H9 (cell line): ENCODE measurements around the gene CCDC40. TPM values are rescaled to one million over a fixed set of nuclear protein-coding genes. Genes with fewer than 3 reads are reported as not detected.

Experiments used
- DNase-seq: peaks from one replicate; pipeline ENCODE4 v3.0.0-alpha.2; 2017
- H2AFZ ChIP-seq: one replicate; pipeline ENCODE4 v1.6.1; 2013; ENCODE audit warnings: mild to moderate bottlenecking, low read length, control low read depth, moderate library complexity
- H2AK5ac ChIP-seq: 2 replicates; pipeline ENCODE4 v1.6.1; 2013; ENCODE audit warnings: low read length, control low read depth, mixed read lengths; ENCODE audit not compliant: insufficient read length
- H2BK120ac ChIP-seq: one replicate; pipeline ENCODE4 v1.6.1; 2013; ENCODE audit warnings: low read depth, mild to moderate bottlenecking, low read length, control low read depth, inconsistent platforms; ENCODE audit not compliant: poor library complexity, severe bottlenecking
- H2BK12ac ChIP-seq: 2 replicates; pipeline ENCODE4 v1.6.1; 2013; ENCODE audit warnings: low read length, control low read depth, mixed read lengths, low read depth; ENCODE audit not compliant: insufficient read length
- H2BK15ac ChIP-seq: 2 replicates; pipeline ENCODE4 v1.6.1; 2013; ENCODE audit warnings: low read depth, low read length, control low read depth
- H2BK20ac ChIP-seq: one replicate; pipeline ENCODE4 v1.6.1; 2013; ENCODE audit warnings: low read depth, mild to moderate bottlenecking, low read length, control low read depth, inconsistent platforms; ENCODE audit not compliant: poor library complexity, severe bottlenecking
- H2BK5ac ChIP-seq: 2 replicates; pipeline ENCODE4 v1.6.1; 2013; ENCODE audit warnings: low read length, control low read depth, mixed read lengths; ENCODE audit not compliant: insufficient read length
- H3K14ac ChIP-seq: 2 replicates; pipeline ENCODE4 v1.6.1; 2013; ENCODE audit warnings: low read length, control low read depth; ENCODE audit not compliant: insufficient read depth
- H3K18ac ChIP-seq: 2 replicates; pipeline ENCODE4 v1.6.1; 2013; ENCODE audit warnings: low read depth, mild to moderate bottlenecking, mixed read lengths, low read length, control low read depth; ENCODE audit not compliant: insufficient read length
- H3K23ac ChIP-seq: 2 replicates; pipeline ENCODE4 v1.6.1; 2013; ENCODE audit warnings: low read length, control low read depth, mixed read lengths, low read depth; ENCODE audit not compliant: insufficient read length
- H3K23me2 ChIP-seq: 2 replicates; pipeline ENCODE4 v1.6.1; 2013; ENCODE audit warnings: low read depth, mild to moderate bottlenecking, mixed read lengths, low read length, control low read depth; ENCODE audit not compliant: insufficient read length, poor library complexity, severe bottlenecking
- H3K27ac ChIP-seq: 2 replicates; pipeline ENCODE4 v1.5.1; 2013; ENCODE audit warnings: low read length, control low read depth, mixed read lengths, low read depth; ENCODE audit not compliant: insufficient read length
- H3K27me3 ChIP-seq: 2 replicates; pipeline ENCODE4 v1.6.1; 2013; ENCODE audit warnings: low read length, control low read depth, inconsistent platforms; ENCODE audit not compliant: insufficient read depth
- H3K4ac ChIP-seq: 2 replicates; pipeline ENCODE4 v1.6.1; 2013; ENCODE audit warnings: low read depth, mild to moderate bottlenecking, control low read depth, inconsistent platforms, low read length, moderate library complexity
- H3K4me1 ChIP-seq: 2 replicates; pipeline ENCODE4 v1.6.1; 2013; ENCODE audit warnings: low read length, control low read depth, inconsistent platforms; ENCODE audit not compliant: insufficient read depth
- H3K4me2 ChIP-seq: 2 replicates; pipeline ENCODE4 v1.6.1; 2013; ENCODE audit warnings: low read length, control low read depth, mixed read lengths; ENCODE audit not compliant: insufficient read length, insufficient read depth
- H3K56ac ChIP-seq: 2 replicates; pipeline ENCODE4 v1.6.1; 2013; ENCODE audit warnings: low read depth, mild to moderate bottlenecking, mixed read lengths, low read length, control low read depth; ENCODE audit not compliant: insufficient read length
- H3K79me1 ChIP-seq: 2 replicates; pipeline ENCODE4 v1.6.1; 2013; ENCODE audit warnings: low read depth, mild to moderate bottlenecking, moderate library complexity, low read length, control low read depth, inconsistent platforms; ENCODE audit not compliant: insufficient read depth, poor library complexity, severe bottlenecking
- H3K79me2 ChIP-seq: 2 replicates; pipeline ENCODE4 v1.6.1; 2013; ENCODE audit warnings: low read length, control low read depth, inconsistent platforms; ENCODE audit not compliant: insufficient read depth
- H3K9ac ChIP-seq: 2 replicates; pipeline ENCODE4 v1.6.1; 2013; ENCODE audit warnings: low read length, control low read depth, mixed read lengths; ENCODE audit not compliant: insufficient read length; ENCODE audit errors: extremely low read depth
- H3K9me3 ChIP-seq: one replicate; pipeline ENCODE4 v1.6.1; 2013; ENCODE audit warnings: low read depth, low read length, inconsistent platforms; ENCODE audit not compliant: control insufficient read depth
- H3T11ph ChIP-seq: one replicate; pipeline ENCODE4 v1.6.1; 2013; ENCODE audit warnings: mild to moderate bottlenecking, low read length, control low read depth, inconsistent platforms
- H4K20me1 ChIP-seq: one replicate; pipeline ENCODE4 v1.6.1; 2013; ENCODE audit not compliant: control insufficient read depth, insufficient read length, insufficient read depth
- H4K5ac ChIP-seq: 2 replicates; pipeline ENCODE4 v1.6.1; 2013; ENCODE audit warnings: low read depth, mild to moderate bottlenecking, mixed read lengths, low read length, control low read depth; ENCODE audit not compliant: insufficient read length
- H4K8ac ChIP-seq: replicated peaks from 2 replicates; pipeline ENCODE4 v1.6.1; 2013; ENCODE audit warnings: low read length, control low read depth, mixed read lengths, low read depth; ENCODE audit not compliant: insufficient read length
- H4K91ac ChIP-seq: 2 replicates; pipeline ENCODE4 v1.6.1; 2013; ENCODE audit warnings: low read depth, mild to moderate bottlenecking, moderate library complexity, mixed read lengths, low read length, control low read depth; ENCODE audit not compliant: insufficient read length
- H3K27ac Mint-ChIP-seq, 3 experiments: 2 replicates in 2 of 3; 3 replicates in 1 of 3; pipeline ENCODE4 v1.8.0; 2020 to 2021; ENCODE audit warnings: mixed read lengths in 3 of 3, mild to moderate bottlenecking in 1 of 3, moderate library complexity in 1 of 3
- H3K27me3 Mint-ChIP-seq: 2 replicates; pipeline ENCODE4 v1.8.0; 2021; ENCODE audit warnings: low read depth, mild to moderate bottlenecking, moderate library complexity, mixed read lengths
- H3K36me3 Mint-ChIP-seq, 3 experiments: 2 replicates in 2 of 3; 3 replicates in 1 of 3; pipeline ENCODE4 v1.8.0; 2020 to 2021; ENCODE audit warnings: low read depth in 3 of 3, mixed read lengths in 3 of 3; ENCODE audit not compliant: insufficient read depth in 1 of 3
- H3K4me1 Mint-ChIP-seq, 2 experiments: 2 replicates each; pipeline ENCODE4 v1.8.0; 2020; ENCODE audit warnings: mixed read lengths in 2 of 2
- H3K4me3 Mint-ChIP-seq, 2 experiments: 2 replicates in 1 of 2; 3 replicates in 1 of 2; pipeline ENCODE4 v1.8.0; 2020 to 2021; ENCODE audit warnings: mild to moderate bottlenecking in 2 of 2, mixed read lengths in 2 of 2, moderate library complexity in 1 of 2
- H3K9me3 Mint-ChIP-seq, 2 experiments: 2 replicates in 1 of 2; 3 replicates in 1 of 2; pipeline ENCODE4 v1.8.0; 2020; ENCODE audit warnings: mild to moderate bottlenecking in 2 of 2, mixed read lengths in 2 of 2, moderate library complexity in 1 of 2
- WGBS: extraction: QIAGEN DNeasy Blood & Tissue Kit; methylation state at CpG from one replicate; pipeline ENCODE4 v1.1.7; 2013; ENCODE audit warnings: missing lambda C conversion rate, low lambda C conversion rate, mixed read lengths; ENCODE audit not compliant: insufficient read length; ENCODE audit errors: extremely low coverage; 5-methylcytosine and 5-hydroxymethylcytosine counted together
- total RNA-seq: library from RNA; stranded (reverse); gene quantifications from 2 replicates; pipeline ENCODE4 v1.2.1, GENCODE V29; 2021
- TF ChIP-seq, protein P1 (sequence below): fragments of 200-600 bp; sonication (generic); conservative IDR thresholded peaks from 3 replicates; pipeline ENCODE4 v1.8.0; 2021; ENCODE audit warnings: antibody characterized with exemption, mild to moderate bottlenecking

CCDC40 gene
- total RNA-seq, 1 experiment from 2014 or later, result 8.9 TPM

DNA sequence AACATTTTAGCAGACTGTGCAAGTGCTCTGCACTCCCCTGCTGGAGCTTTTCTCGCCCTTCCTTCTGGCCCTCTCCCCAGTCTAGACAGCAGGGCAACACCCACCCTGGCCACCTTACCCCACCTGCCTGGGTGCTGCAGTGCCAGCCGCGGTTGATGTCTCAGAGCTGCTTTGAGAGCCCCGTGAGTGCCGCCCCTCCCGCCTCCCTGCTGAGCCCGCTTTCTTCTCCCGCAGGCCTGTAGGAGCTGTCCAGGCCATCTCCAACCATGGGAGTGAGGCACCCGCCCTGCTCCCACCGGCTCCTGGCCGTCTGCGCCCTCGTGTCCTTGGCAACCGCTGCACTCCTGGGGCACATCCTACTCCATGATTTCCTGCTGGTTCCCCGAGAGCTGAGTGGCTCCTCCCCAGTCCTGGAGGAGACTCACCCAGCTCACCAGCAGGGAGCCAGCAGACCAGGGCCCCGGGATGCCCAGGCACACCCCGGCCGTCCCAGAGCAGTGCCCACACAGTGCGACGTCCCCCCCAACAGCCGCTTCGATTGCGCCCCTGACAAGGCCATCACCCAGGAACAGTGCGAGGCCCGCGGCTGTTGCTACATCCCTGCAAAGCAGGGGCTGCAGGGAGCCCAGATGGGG lies 68.0 kb downstream of the CCDC40 start:
- no peak overlapping the region for H4K91ac ChIP-seq
- Mint-ChIP-seq H3K9me3 (no peaks in the 10 kb centered on the region), H3K4me1 (peaks cover 18 to 30% of the 10 kb centered on the region in 2 experiments), H3K36me3 (peaks cover 0 to 7% (median 0%) of the 10 kb centered on the region in 3 experiments; a peak in 4 of 7 replicates), H3K27ac (no peak overlapping the region), H3K27me3 (peaks cover 14% of the 10 kb centered on the region), H3K4me3 (no peak overlapping the region; a peak in 1 of 5 replicates)
- TF ChIP-seq, protein P1, sequence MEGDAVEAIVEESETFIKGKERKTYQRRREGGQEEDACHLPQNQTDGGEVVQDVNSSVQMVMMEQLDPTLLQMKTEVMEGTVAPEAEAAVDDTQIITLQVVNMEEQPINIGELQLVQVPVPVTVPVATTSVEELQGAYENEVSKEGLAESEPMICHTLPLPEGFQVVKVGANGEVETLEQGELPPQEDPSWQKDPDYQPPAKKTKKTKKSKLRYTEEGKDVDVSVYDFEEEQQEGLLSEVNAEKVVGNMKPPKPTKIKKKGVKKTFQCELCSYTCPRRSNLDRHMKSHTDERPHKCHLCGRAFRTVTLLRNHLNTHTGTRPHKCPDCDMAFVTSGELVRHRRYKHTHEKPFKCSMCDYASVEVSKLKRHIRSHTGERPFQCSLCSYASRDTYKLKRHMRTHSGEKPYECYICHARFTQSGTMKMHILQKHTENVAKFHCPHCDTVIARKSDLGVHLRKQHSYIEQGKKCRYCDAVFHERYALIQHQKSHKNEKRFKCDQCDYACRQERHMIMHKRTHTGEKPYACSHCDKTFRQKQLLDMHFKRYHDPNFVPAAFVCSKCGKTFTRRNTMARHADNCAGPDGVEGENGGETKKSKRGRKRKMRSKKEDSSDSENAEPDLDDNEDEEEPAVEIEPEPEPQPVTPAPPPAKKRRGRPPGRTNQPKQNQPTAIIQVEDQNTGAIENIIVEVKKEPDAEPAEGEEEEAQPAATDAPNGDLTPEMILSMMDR, result no peak
- H2BK15ac ChIP-seq, result no peak overlapping the region
- H3K14ac ChIP-seq, result no peak overlapping the region; the same call in 1 of the 2 replicates
- no peaks in the 10 kb centered on the region for H3K79me2 ChIP-seq
- H2BK120ac ChIP-seq, result no peak overlapping the region
- no peaks in the 10 kb centered on the region for H3K79me1 ChIP-seq
- no peak overlapping the region for H3K56ac ChIP-seq
- no peak overlapping the region for H2BK20ac ChIP-seq
- H2AK5ac ChIP-seq, result no peak overlapping the region
- H4K8ac ChIP-seq, result no peak overlapping the region
- H3K18ac ChIP-seq, result no peak overlapping the region
- H3K23ac ChIP-seq, result no peak overlapping the region
- H3K4ac ChIP-seq, result no peak overlapping the region
- peak; percentile 55 for DNase-seq
- H3K9me3 ChIP-seq, result no peaks in the 10 kb centered on the region
- peaks cover 8% of the 10 kb centered on the region for H3K23me2 ChIP-seq
- WGBS, result no CpG with 5 or more reads among the region's 26 CpGs
- H4K20me1 ChIP-seq, result no peaks in the 10 kb centered on the region
- H3K4me1 ChIP-seq, result peaks cover 5% of the 10 kb centered on the region; the same call in 1 of the 2 replicates
- no peak overlapping the region for H3K4me2 ChIP-seq
- no peak overlapping the region for H3K9ac ChIP-seq
- H3T11ph ChIP-seq, result no peak overlapping the region
- no peak overlapping the region for H2BK12ac ChIP-seq
- no peaks in the 10 kb centered on the region; the same call in 1 of the 2 replicates for H3K27me3 ChIP-seq
- H2AFZ ChIP-seq, result no peak overlapping the region
- H3K27ac ChIP-seq, result no peak overlapping the region
- H4K5ac ChIP-seq, result no peak overlapping the region
- H2BK5ac ChIP-seq, result no peak overlapping the region
